ENCODE data around the gene MED13L.

GRCh38 chr12:115930336-115930735, 347.2 kb downstream of the MED13L start:
- no peak for TF ChIP-seq CHD2 (IDR thresholded peaks at IDR 0.05; ENCODE audit: low read length, partially characterized antibody)
- no peak for TF ChIP-seq REST (IDR thresholded peaks at IDR 0.05; ENCODE audit: low read depth, low read length)
- no peak for TF ChIP-seq RFX5 (IDR thresholded peaks at IDR 0.05; ENCODE audit: low read length)
- no peak for TF ChIP-seq GABPA (IDR thresholded peaks at IDR 0.05; ENCODE audit: low read depth)
- TF ChIP-seq TAF1 (IDR thresholded peaks at IDR 0.05; ENCODE audit: borderline replicate concordance, low read depth, low read length) = no peak
- TF ChIP-seq YY1 (IDR thresholded peaks at IDR 0.05; ENCODE audit: low read depth) = no peak
- TF ChIP-seq CTCF (IDR thresholded peaks at IDR 0.05) = no peak

Measured in SK-N-SH (cell line).